Measurements from ENCODE around the gene OXT. TPM values are rescaled to one million over a fixed set of nuclear protein-coding genes. Genes with fewer than 3 reads are reported as not detected.
"Not testable (repeated sequence)": the region's sequence is repeated elsewhere in the genome, so short reads cannot be mapped to it uniquely, and the experiment has no call there.

OXT gene
- total RNA-seq, 2 experiments from 2014 or later = not detected

- ATAC-seq (no peak), DNase-seq (no peak)
- H3K27ac Mint-ChIP-seq = no peak overlapping the region
- H3K4me1 Mint-ChIP-seq (ENCODE audit: low read depth) = peaks cover 7% of the 10 kb centered on the region
- peaks cover 11% of the 10 kb centered on the region for H3K27me3 Mint-ChIP-seq (ENCODE audit: low read depth)
- H3K9me3 Mint-ChIP-seq (ENCODE audit: insufficient read depth) = no peaks in the 10 kb centered on the region
- no peak overlapping the region for H3K4me3 Mint-ChIP-seq
- H3K36me3 Mint-ChIP-seq (ENCODE audit: low read depth) = no peaks in the 10 kb centered on the region
- POLR2A ChIA-PET = no interaction called here
- CTCF ChIA-PET = no interaction called here
These were observed 4.0 kb upstream of the OXT start for GRCh38 chr20:3067139-3068014.

GRCh38 chr20:3068075-3068474, 3.3 kb upstream of the OXT start:
- H3K9me3 Mint-ChIP-seq (ENCODE audit: insufficient read depth) = no peaks in the 10 kb centered on the region
- CTCF ChIA-PET = interaction anchor here (1.4 kb wide), 1 partner anchor 48 kb away, joined by 4 read pairs; no protein-coding TSS in a partner anchor
- DNase-seq = no peak
- no peak for ATAC-seq
- H3K4me1 Mint-ChIP-seq (ENCODE audit: low read depth) = peaks cover 10% of the 10 kb centered on the region
- no peaks in the 10 kb centered on the region for H3K36me3 Mint-ChIP-seq (ENCODE audit: low read depth)
- peaks cover 15% of the 10 kb centered on the region for H3K27me3 Mint-ChIP-seq (ENCODE audit: low read depth)
- H3K4me3 Mint-ChIP-seq = no peak overlapping the region
- POLR2A ChIA-PET = no interaction called here
- H3K27ac Mint-ChIP-seq = no peak overlapping the region

- peaks cover 15% of the 10 kb centered on the region for H3K27me3 Mint-ChIP-seq (ENCODE audit: low read depth)
- H3K9me3 Mint-ChIP-seq (ENCODE audit: insufficient read depth) = no peaks in the 10 kb centered on the region
- ChIA-PET CTCF (interaction anchor here (0.6 to 1.6 kb wide), 7 partner anchors 33 to 303 kb away, joined by 3 to 7 read pairs (median 4); no protein-coding TSS in a partner anchor), POLR2A (no interaction called here)
- ATAC-seq (no peak), DNase-seq (peak; percentile 51)
- H3K36me3 Mint-ChIP-seq (ENCODE audit: low read depth) = no peaks in the 10 kb centered on the region
- H3K4me1 Mint-ChIP-seq (ENCODE audit: low read depth) = peaks cover 11% of the 10 kb centered on the region
- no peak overlapping the region for H3K4me3 Mint-ChIP-seq
- H3K27ac Mint-ChIP-seq = no peak overlapping the region
These were observed 2.2 kb upstream of the OXT start for GRCh38 chr20:3068986-3069900.

- H3K4me3 Mint-ChIP-seq = peak overlapping the region; percentile 48
- ChIA-PET POLR2A (no interaction called here), CTCF (interaction anchor here (1.0 kb wide), 1 partner anchor 18 kb away, joined by 3 read pairs; no protein-coding TSS in a partner anchor)
- no peak overlapping the region for H3K27ac Mint-ChIP-seq
- H3K9me3 Mint-ChIP-seq (ENCODE audit: insufficient read depth) = no peaks in the 10 kb centered on the region
- DNase-seq = no peak
- peaks cover 20% of the 10 kb centered on the region for H3K4me1 Mint-ChIP-seq (ENCODE audit: low read depth)
- no peaks in the 10 kb centered on the region for H3K36me3 Mint-ChIP-seq (ENCODE audit: low read depth)
- H3K27me3 Mint-ChIP-seq (ENCODE audit: low read depth) = peaks cover 22% of the 10 kb centered on the region
- ATAC-seq = no peak
These were observed 695 bp upstream of the OXT start for GRCh38 chr20:3070725-3071124.

GRCh38 chr20:3071266-3071609, 182 bp upstream of the OXT start:
- H3K4me3 Mint-ChIP-seq = peak overlapping the region; percentile 45
- H3K27ac Mint-ChIP-seq = no peak overlapping the region
- no peaks in the 10 kb centered on the region for H3K9me3 Mint-ChIP-seq (ENCODE audit: insufficient read depth)
- ChIA-PET POLR2A (no interaction called here), CTCF (interaction anchor here (1.0 kb wide), 1 partner anchor 18 kb away, joined by 3 read pairs; no protein-coding TSS in a partner anchor)
- H3K4me1 Mint-ChIP-seq (ENCODE audit: low read depth) = peaks cover 20% of the 10 kb centered on the region
- H3K27me3 Mint-ChIP-seq (ENCODE audit: low read depth) = peaks cover 22% of the 10 kb centered on the region
- ATAC-seq (no peak), DNase-seq (no peak)
- no peaks in the 10 kb centered on the region for H3K36me3 Mint-ChIP-seq (ENCODE audit: low read depth)

- H3K4me1 Mint-ChIP-seq (ENCODE audit: low read depth) = peaks cover 30% of the 10 kb centered on the region
- H3K9me3 Mint-ChIP-seq (ENCODE audit: insufficient read depth) = no peaks in the 10 kb centered on the region
- ChIA-PET CTCF (no interaction called here), POLR2A (interaction anchor here (0.5 to 1.0 kb wide), 2 partner anchors 87 to 834 kb away, joined by 3 read pairs; partner anchors contain the start of genes FASTKD5 and UBOX5)
- H3K36me3 Mint-ChIP-seq (ENCODE audit: low read depth) = peaks cover 1% of the 10 kb centered on the region
- H3K4me3 Mint-ChIP-seq = peak overlapping the region; percentile 60
- peaks cover 25% of the 10 kb centered on the region for H3K27me3 Mint-ChIP-seq (ENCODE audit: low read depth)
- ATAC-seq (no peak), DNase-seq (no peak)
- H3K27ac Mint-ChIP-seq = no peak overlapping the region
These were observed 1.3 kb downstream of the OXT start for GRCh38 chr20:3072530-3073250.

GRCh38 chr20:3073251-3073643, 1.8 kb downstream of the OXT start:
- DNase-seq; CTCF ChIA-PET; H3K36me3 Mint-ChIP-seq (ENCODE audit: low read depth); H3K4me3 Mint-ChIP-seq; ATAC-seq; H3K9me3 Mint-ChIP-seq (ENCODE audit: insufficient read depth); H3K27ac Mint-ChIP-seq: not testable (repeated sequence)
- peaks cover 34% of the 10 kb centered on the region for H3K4me1 Mint-ChIP-seq (ENCODE audit: low read depth)
- H3K27me3 Mint-ChIP-seq (ENCODE audit: low read depth) = peaks cover 29% of the 10 kb centered on the region
- POLR2A ChIA-PET = interaction anchor here (0.5 kb wide), 1 partner anchor 834 kb away, joined by 3 read pairs; no protein-coding TSS in a partner anchor

GRCh38 chr20:3074812-3075211, 3.4 kb downstream of the OXT start:
- CTCF ChIA-PET = interaction anchor here (1.1 kb wide), 1 partner anchor 22 kb away, joined by 6 read pairs; no protein-coding TSS in a partner anchor
- DNase-seq = no peak
- Mint-ChIP-seq H3K9me3 (ENCODE audit: insufficient read depth) (peaks cover 3% of the 10 kb centered on the region), H3K27me3 (ENCODE audit: low read depth) (peaks cover 34% of the 10 kb centered on the region), H3K27ac (no peak overlapping the region), H3K4me1 (ENCODE audit: low read depth) (peaks cover 35% of the 10 kb centered on the region), H3K36me3 (ENCODE audit: low read depth) (peaks cover 5% of the 10 kb centered on the region), H3K4me3 (no peak overlapping the region)
- ATAC-seq = no peak
- POLR2A ChIA-PET = no interaction called here

GRCh38 chr20:3075315-3075714, 3.9 kb downstream of the OXT start:
- DNase-seq = not testable (repeated sequence)

GRCh38 chr20:3077618-3078134, 6.3 kb downstream of the OXT start:
- Mint-ChIP-seq H3K27ac (peak overlapping the region; percentile 34), H3K4me3 (peak overlapping the region; percentile 26)
- peak; percentile 53 for DNase-seq

More at GRCh38 chr20:3075315-3075714, 3.9 kb downstream of the OXT start:
- ATAC-seq; H3K27ac Mint-ChIP-seq; CTCF ChIA-PET; H3K36me3 Mint-ChIP-seq (ENCODE audit: low read depth); POLR2A ChIA-PET; H3K9me3 Mint-ChIP-seq (ENCODE audit: insufficient read depth); H3K4me3 Mint-ChIP-seq: not testable (repeated sequence)
- H3K27me3 Mint-ChIP-seq (ENCODE audit: low read depth) = peaks cover 39% of the 10 kb centered on the region
- peaks cover 35% of the 10 kb centered on the region for H3K4me1 Mint-ChIP-seq (ENCODE audit: low read depth)

GRCh38 chr20:3080939-3081388, 9.5 kb downstream of the OXT start:
- Mint-ChIP-seq H3K36me3 (ENCODE audit: low read depth) (peaks cover 5% of the 10 kb centered on the region), H3K9me3 (ENCODE audit: insufficient read depth) (peaks cover 3% of the 10 kb centered on the region), H3K27ac (no peak overlapping the region), H3K4me3 (no peak overlapping the region), H3K27me3 (ENCODE audit: low read depth) (peaks cover 58% of the 10 kb centered on the region), H3K4me1 (ENCODE audit: low read depth) (peaks cover 24% of the 10 kb centered on the region)
- ChIA-PET POLR2A (no interaction called here), CTCF (no interaction called here)
- DNase-seq (no peak), ATAC-seq (no peak)

More at GRCh38 chr20:3077618-3078134, 6.3 kb downstream of the OXT start:
- H3K9me3 Mint-ChIP-seq (ENCODE audit: insufficient read depth) = peaks cover 3% of the 10 kb centered on the region
- H3K27me3 Mint-ChIP-seq (ENCODE audit: low read depth) = peaks cover 46% of the 10 kb centered on the region
- H3K4me1 Mint-ChIP-seq (ENCODE audit: low read depth) = peaks cover 29% of the 10 kb centered on the region
- H3K36me3 Mint-ChIP-seq (ENCODE audit: low read depth) = peaks cover 5% of the 10 kb centered on the region
- CTCF ChIA-PET = interaction anchor here (0.9 to 1.4 kb wide), 7 partner anchors 13 to 163 kb away, joined by 3 to 12 read pairs (median 3); no protein-coding TSS in a partner anchor
- peak; percentile 58 for ATAC-seq
- POLR2A ChIA-PET = interaction anchor here (0.7 to 1.2 kb wide), 3 partner anchors 15 to 86 kb away, joined by 3 to 7 read pairs (median 4); no protein-coding TSS in a partner anchor

Data from activated CD8-positive, alpha-beta T cell treated with anti-CD3 and anti-CD28 coated beads, Interleukin-2, amount 10 ng/mL, durations not matched to agents 7 days and 5 days (primary cell).